ENCODE data around the gene XRCC5. TPM values are rescaled to one million over a fixed set of nuclear protein-coding genes. Genes with fewer than 3 reads are reported as not detected.

The XRCC5 gene
- total RNA-seq, 1 donor from 2014 or later: 303 TPM

DNA sequence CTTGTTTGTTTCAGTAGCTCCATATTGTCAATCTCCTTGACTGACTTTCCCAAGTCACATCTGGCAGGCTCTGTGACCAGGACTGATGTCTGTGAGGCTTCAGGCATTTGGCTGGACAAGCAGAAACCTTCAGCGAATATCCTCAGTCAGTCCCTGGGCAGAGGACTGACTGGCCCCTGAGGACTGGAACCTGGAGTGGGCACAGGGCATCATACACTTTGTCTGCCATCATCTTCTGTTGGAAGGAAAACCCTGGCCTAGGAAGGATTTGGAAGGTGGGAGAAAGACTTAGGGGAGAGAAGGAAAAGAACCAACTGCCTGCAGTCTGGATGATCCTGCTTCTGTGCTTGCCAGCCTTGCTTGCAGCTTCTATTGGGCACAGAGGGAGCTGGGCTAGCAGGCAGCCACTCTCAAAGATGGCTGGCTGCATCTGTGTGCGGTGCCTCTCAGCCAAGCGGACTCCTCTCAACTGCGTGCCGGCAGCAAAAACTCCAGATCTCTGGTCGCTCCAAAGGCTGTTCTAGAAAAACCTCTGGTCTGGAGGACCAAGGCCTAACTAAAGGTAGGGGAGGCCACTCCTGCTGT is 136.3 kb downstream of the XRCC5 start:
- TF ChIP-seq, protein P1, sequence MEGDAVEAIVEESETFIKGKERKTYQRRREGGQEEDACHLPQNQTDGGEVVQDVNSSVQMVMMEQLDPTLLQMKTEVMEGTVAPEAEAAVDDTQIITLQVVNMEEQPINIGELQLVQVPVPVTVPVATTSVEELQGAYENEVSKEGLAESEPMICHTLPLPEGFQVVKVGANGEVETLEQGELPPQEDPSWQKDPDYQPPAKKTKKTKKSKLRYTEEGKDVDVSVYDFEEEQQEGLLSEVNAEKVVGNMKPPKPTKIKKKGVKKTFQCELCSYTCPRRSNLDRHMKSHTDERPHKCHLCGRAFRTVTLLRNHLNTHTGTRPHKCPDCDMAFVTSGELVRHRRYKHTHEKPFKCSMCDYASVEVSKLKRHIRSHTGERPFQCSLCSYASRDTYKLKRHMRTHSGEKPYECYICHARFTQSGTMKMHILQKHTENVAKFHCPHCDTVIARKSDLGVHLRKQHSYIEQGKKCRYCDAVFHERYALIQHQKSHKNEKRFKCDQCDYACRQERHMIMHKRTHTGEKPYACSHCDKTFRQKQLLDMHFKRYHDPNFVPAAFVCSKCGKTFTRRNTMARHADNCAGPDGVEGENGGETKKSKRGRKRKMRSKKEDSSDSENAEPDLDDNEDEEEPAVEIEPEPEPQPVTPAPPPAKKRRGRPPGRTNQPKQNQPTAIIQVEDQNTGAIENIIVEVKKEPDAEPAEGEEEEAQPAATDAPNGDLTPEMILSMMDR (IDR thresholded peaks at IDR 0.05): no peak
- ChIA-PET CTCF (no interaction called here), POLR2A (no interaction called here)
- Mint-ChIP-seq H3K27ac (no peak overlapping the region), H3K36me3 (ENCODE audit: low read depth) (no peaks in the 10 kb centered on the region), H3K4me3 (no peak overlapping the region), H3K4me1 (no peaks in the 10 kb centered on the region), H3K27me3 (no peaks in the 10 kb centered on the region), H3K9me3 (peaks cover 4% of the 10 kb centered on the region)
- ATAC-seq (ENCODE audit: low read depth): no peak
- DNase-seq: no peak
- intact Hi-C loops (cut with micrococcal nuclease): no loop called here

DNA sequence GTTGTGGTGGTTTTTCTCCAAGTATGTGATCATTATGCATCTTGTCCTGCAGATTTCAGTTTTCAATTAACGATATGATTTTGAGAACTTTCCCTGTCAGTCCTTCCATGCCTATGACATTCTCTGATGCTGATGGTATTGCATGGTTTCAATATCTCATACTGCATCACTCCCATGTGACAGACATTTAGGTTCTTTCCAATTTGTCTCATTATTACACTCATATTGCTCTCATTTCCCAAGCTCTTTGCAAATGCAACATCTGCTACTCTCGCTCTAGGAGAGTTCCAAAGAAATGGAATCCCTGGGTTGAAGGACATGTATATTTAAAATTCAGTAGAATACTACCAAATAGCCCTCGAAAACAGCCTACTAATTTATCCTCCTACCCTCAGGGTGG is 137.6 kb downstream of the XRCC5 start:
- H3K27me3 Mint-ChIP-seq: no peaks in the 10 kb centered on the region
- H3K27ac Mint-ChIP-seq: no peak overlapping the region
- no peak for ATAC-seq (ENCODE audit: low read depth)

More for the DNA sequence above, 137.6 kb downstream of the XRCC5 start:
- DNase-seq: no peak
- H3K9me3 Mint-ChIP-seq: peaks cover 4% of the 10 kb centered on the region
- H3K36me3 Mint-ChIP-seq (ENCODE audit: low read depth): no peaks in the 10 kb centered on the region
- TF ChIP-seq, protein P1 (IDR thresholded peaks at IDR 0.05): no peak
- ChIA-PET POLR2A (no interaction called here), CTCF (no interaction called here)
- no peaks in the 10 kb centered on the region for H3K4me1 Mint-ChIP-seq
- intact Hi-C loops (cut with micrococcal nuclease): no loop called here
- H3K4me3 Mint-ChIP-seq: no peak overlapping the region

Other genes starting within 250 kb of the XRCC5 start
- gene MREG, start 95.8 kb upstream of the XRCC5 start, total RNA-seq: 16.2 and 16.6 TPM in 2 replicates
- gene PECR, start 27.5 kb upstream of the XRCC5 start, total RNA-seq: 6.1 and 10.0 TPM in 2 replicates
- gene TMEM169, start 27.4 kb upstream of the XRCC5 start, total RNA-seq: 0.40 and 0.69 TPM in 2 replicates

All from activated B cell treated with CpG ODN at 0.5 μM for 24 hours (primary cell).